Myocyte (in vitro differentiated cells): ENCODE measurements around the gene SUPT16H. TPM values are rescaled to one million over a fixed set of nuclear protein-coding genes. Genes with fewer than 3 reads are reported as not detected.
A peak's percentile ranks its signal among the peaks of the same experiment; 100 is the strongest.

Experiments used
- DNase-seq: peaks from one replicate; pipeline ENCODE4 v3.0.0-alpha.2; 2012; ENCODE audit warnings: low read depth
- total RNA-seq: library from RNA; depleted of rRNA; stranded (reverse); fragments of >200 nt; gene quantifications from 2 replicates; pipeline ENCODE4 v1.2.3, GENCODE V29; 2014

Gene SUPT16H
- total RNA-seq, 1 donor from 2014 or later, result 70.7 TPM

- DNase-seq, result no peak
These were observed 13.7 kb downstream of the SUPT16H start for GRCh38 chr14:21369949-21370679.

- no peak for DNase-seq
These were observed 16.2 kb downstream of the SUPT16H start for GRCh38 chr14:21367582-21368144.

- no peak for DNase-seq
These were observed 27.3 kb downstream of the SUPT16H start for GRCh38 chr14:21356511-21356910.

GRCh38 chr14:21352587-21352986 is 31.2 kb downstream of the SUPT16H start:
- no peak for DNase-seq

GRCh38 chr14:21350539-21350938 is 33.3 kb downstream of the SUPT16H start:
- DNase-seq, result no peak

- DNase-seq, result no peak
These were observed 36.6 kb downstream of the SUPT16H start for GRCh38 chr14:21347201-21347600.

- no peak for DNase-seq
These were observed 37.2 kb downstream of the SUPT16H start for GRCh38 chr14:21346532-21347135.

- DNase-seq, result no peak
These were observed 40.6 kb downstream of the SUPT16H start for GRCh38 chr14:21343035-21343794.

GRCh38 chr14:21334202-21334906 is 49.5 kb downstream of the SUPT16H start:
- no peak for DNase-seq

- no peak for DNase-seq
These were observed 50.9 kb downstream of the SUPT16H start for GRCh38 chr14:21332950-21333349.

- no peak for DNase-seq
These were observed 56.8 kb downstream of the SUPT16H start for GRCh38 chr14:21326972-21327371.

GRCh38 chr14:21322716-21323115 is 61.1 kb downstream of the SUPT16H start:
- no peak for DNase-seq

GRCh38 chr14:21320913-21321312 is 62.9 kb downstream of the SUPT16H start:
- no peak for DNase-seq

- DNase-seq, result no peak
These were observed 66.4 kb downstream of the SUPT16H start for GRCh38 chr14:21317398-21317797.

GRCh38 chr14:21313512-21313911 is 70.3 kb downstream of the SUPT16H start:
- no peak for DNase-seq

GRCh38 chr14:21311614-21312013 is 72.2 kb downstream of the SUPT16H start:
- no peak for DNase-seq

GRCh38 chr14:21309956-21310355 is 73.9 kb downstream of the SUPT16H start:
- no peak for DNase-seq

GRCh38 chr14:21309238-21309636 is 74.6 kb downstream of the SUPT16H start:
- no peak for DNase-seq

GRCh38 chr14:21308479-21309237 is 75.2 kb downstream of the SUPT16H start:
- DNase-seq, result peak; percentile 73

- DNase-seq, result peak; percentile 16
These were observed 75.7 kb downstream of the SUPT16H start for GRCh38 chr14:21308132-21308478.

- no peak for DNase-seq
These were observed 76.2 kb downstream of the SUPT16H start for GRCh38 chr14:21307637-21308036.
